A549 treated with AZD9567 at 1 μM for 4 hours (cell line): Measurements from ENCODE around the gene UROS. TPM values are rescaled to one million over a fixed set of nuclear protein-coding genes. Genes with fewer than 3 reads are reported as not detected.

Experiments used
- total RNA-seq: library from RNA; stranded (reverse); fragments of 200-300 nt; extraction: Qiagen RNA extraction; gene quantifications from 5 replicates; pipeline ENCODE4 v1.2.3, GENCODE V29; 2022; ENCODE audit not compliant: insufficient read depth

The UROS gene
- total RNA-seq = 48.3 to 62.3 TPM (median 60.2 TPM) in 5 replicates

GRCh38 chr10:125822878-125823662, at the start of gene UROS, which contains the start of gene BCCIP:
Gene UROS (minus strand): TSS chr10:125823258. CDS start chr10:125816499, 6,759 bp downstream.
Gene BCCIP (plus strand): TSS chr10:125823546. CDS start chr10:125823558, 12 bp downstream.

GRCh38 chr10:125775491-125776106, 47.5 kb downstream of the UROS start, which contains the start of gene MMP21:
Gene MMP21 (minus strand): TSS chr10:125775821. CDS start chr10:125775821, 0 bp downstream.

Other genes starting within 250 kb of the UROS start
- gene TEX36, start 140.1 kb downstream of the UROS start, total RNA-seq = not detected in 5 replicates
- 16.9 to 18.5 TPM (median 17.7 TPM) in 5 replicates for gene EDRF1, start 103.5 kb downstream of the UROS start, total RNA-seq
- 0.03 TPM in 1 of 5 replicates, not detected in the others for gene MMP21, start 47.4 kb downstream of the UROS start, total RNA-seq
- 97.6 to 119 TPM (median 103 TPM) in 5 replicates for gene BCCIP, start 288 bp upstream of the UROS start, total RNA-seq
- gene DHX32, start 58.0 kb upstream of the UROS start, total RNA-seq = 29.5 to 51.8 TPM (median 36.0 TPM) in 5 replicates
- 2.2 to 3.3 TPM (median 2.9 TPM) in 5 replicates for gene FANK1, start 73.3 kb upstream of the UROS start, total RNA-seq